ENCODE results near the gene FCF1. TPM values are rescaled to one million over a fixed set of nuclear protein-coding genes. Genes with fewer than 3 reads are reported as not detected.

Gene FCF1

Small RNA genes within 50 kb of the gene (small RNA-seq; reads per million reads assigned to genes)
- gene RF00409 (ENCODE audit: insufficient read depth) = not detected
